HG02884 (cell line): ENCODE data around the gene DHRS12.

ENCODE experiments used
- ATAC-seq: cut with Tn5 transposase; IDR thresholded peaks from one replicate; pipeline ENCODE4 v1.9.1; 2021; ENCODE audit warnings: mild to moderate bottlenecking, moderate library complexity; ENCODE audit not compliant: unreplicated experiment

The DHRS12 gene

DNA sequence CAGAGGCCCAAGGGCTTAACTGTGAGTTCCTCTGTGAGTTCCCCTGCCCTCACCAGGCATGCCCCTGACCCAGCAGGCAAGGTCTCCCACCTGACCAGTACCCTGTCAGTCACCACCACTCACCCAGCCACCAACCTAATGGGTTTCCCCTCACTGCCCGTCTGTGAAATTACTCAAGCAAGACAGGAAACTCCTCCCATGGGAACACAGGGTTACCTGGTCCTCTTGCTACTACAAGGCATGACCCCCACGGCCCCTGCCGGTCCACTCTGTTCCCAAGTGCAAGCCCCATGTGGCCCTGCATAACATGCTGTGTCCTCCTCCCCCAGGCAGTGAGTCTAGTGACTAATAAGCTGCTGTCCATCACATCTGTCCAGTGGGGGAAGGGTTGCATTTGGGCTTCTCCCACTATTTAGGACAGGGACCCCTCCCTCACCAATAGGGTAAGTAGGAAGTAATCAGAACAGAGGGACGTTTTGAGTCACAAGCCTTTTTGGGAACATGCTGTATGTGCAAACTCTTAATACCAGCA lies 8.0 kb upstream of the DHRS12 start:
- no peak for ATAC-seq

DNA sequence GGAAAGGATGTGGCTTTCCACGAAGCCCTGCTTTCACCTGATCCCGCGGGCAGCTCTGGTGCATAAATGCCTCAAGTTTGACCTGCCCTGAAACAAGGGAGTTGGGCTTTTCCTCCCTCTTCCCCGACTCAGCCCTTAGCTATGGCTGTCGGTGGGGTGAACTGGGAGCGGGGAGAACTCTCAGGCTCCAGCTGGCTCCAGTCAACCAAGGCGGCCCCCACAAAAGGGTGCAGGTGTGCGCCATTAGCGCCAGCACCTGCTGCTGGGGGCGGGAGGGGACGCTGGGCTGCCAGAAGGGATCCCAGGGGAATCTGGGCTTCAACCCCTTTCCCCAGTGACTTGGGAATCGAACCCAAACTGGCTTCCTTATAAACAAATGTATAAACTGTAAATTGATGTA lies 7.1 kb upstream of the DHRS12 start:
- no peak for ATAC-seq

DNA sequence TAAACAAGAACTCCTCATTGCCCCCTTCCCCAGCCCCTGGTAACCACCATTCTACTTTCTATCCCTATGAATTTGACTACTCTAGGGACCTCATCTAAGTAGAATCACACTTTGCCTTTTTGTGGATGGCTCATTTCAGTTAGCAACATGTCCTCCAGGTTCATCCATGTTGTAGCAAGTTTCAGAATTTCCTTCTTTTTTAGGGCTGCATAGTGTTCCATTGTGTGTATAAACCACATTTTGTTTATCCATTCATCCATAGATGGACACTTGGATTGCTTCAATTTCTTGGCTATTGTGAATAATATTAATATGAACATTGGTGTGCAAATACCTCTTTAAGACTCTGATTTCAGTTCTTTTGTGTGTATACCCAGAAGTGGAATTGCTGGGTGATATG lies 4.8 kb upstream of the DHRS12 start:
- no peak for ATAC-seq

DNA sequence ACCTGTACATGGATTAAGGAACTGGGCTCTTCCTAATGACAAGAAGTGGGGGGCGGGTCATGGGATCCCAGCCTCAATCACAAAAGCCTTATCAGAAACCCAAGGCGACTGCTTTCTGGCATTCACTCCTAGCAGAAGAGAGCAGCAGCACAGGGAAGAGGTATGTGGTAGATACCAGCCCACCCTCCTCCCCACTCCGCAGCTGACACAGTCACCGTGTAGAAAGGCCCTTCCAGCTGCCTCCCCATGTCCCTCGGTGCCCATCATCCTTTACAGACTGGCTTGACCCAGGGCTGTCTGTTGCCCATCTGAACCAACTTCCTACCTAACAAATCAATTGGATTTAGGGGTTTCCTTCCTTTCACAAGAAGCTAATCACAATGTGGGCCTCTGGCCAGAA lies 3.1 kb upstream of the DHRS12 start:
- ATAC-seq: no peak

DNA sequence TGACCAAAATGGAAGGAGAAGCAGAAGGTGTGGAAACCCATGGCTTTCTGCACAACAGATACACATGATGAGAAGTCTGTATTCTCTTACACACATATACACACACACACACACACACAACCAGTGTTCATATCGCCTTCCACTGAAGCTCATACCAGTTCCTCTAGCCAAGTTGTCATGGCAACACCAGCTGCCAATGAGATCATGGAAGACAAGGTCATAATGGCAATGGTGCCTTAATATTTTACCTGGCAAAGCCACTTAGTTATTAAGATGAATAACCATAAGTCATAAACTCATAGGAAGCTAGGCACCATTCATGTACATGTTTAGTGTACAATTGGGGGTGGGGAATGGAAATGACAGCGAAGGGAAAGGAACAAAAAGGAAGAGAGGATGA lies 2.6 kb upstream of the DHRS12 start:
- no peak for ATAC-seq

DNA sequence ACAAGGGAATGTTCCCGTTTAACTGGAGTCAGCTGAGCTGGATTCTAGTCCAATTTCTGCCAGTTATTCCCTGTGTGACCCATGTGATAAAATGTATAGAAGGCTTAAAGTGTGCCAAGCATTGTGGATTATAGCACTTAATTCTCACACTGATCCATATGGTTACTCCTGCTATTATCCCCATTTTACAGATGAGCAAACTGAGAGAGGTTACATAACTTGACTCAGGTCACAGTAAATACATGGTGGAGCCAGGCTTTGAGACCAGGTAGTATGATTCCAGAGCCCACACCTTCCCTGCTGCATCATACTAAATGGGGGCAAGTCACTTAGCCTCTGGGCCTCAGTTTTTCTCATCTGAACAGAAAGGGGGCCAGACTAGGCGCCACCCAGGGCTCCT lies 2.0 kb upstream of the DHRS12 start:
- ATAC-seq: no peak

DNA sequence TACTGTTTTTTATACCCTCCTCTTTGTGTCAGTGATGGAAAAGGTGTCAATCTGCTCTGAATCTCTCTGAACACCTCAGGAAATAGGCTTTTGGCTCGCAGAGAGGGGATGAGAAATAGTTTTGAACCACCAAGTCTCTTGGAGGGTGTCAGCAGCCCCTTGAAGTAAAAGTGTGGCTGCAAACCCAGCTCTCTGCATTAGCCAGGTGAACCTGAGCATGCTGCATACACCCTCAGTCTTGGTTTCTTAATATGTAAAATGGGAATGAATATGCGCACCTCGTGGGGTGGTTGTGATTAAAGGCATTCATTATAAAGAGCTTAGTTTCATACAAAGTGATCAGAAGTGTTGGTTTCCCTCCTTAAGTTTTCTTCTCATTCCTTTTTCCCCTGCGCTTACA lies 1.4 kb upstream of the DHRS12 start:
- ATAC-seq: no peak

DNA sequence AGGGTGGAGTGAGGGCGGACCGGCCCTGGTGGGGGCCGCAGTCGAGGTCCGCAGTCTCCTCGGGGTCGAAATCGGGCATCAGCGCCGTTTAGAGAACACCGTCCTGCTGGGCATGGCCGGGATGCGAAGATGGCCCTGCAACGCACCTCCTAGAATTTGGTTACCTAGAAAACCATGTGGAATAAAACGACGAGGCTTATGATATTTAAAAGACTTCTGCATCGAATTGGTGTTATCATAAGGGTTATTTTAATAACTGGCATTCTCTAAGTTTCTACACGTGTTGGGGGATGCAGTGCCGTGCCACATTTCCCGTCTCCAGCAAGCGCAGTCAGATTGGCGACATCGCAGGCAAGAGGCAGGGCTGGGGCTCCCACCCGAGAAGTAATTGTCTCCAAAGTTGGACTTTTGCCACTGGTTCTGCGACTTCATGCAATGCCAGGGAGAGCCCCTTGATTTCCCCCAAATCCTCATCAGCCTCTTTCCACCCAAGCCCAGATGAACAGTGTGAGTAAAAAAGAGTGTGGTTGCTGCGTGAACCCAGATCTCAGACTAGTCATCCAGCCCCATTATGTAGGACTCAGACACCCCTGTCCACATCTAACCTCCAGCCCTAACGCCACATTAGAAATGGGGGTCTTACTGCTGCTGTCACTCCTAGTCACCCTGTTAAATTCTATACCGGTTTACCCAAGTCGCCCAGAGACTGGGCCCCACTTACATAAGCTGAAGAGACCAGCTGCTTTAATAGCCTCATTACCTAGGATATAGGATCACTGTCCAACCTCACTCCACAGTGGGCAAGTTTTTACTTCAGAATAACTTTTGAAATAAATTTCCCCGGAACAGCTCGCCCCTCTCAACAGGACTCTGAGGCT lies 571 bp upstream of the DHRS12 start:
- ATAC-seq: no peak

DNA sequence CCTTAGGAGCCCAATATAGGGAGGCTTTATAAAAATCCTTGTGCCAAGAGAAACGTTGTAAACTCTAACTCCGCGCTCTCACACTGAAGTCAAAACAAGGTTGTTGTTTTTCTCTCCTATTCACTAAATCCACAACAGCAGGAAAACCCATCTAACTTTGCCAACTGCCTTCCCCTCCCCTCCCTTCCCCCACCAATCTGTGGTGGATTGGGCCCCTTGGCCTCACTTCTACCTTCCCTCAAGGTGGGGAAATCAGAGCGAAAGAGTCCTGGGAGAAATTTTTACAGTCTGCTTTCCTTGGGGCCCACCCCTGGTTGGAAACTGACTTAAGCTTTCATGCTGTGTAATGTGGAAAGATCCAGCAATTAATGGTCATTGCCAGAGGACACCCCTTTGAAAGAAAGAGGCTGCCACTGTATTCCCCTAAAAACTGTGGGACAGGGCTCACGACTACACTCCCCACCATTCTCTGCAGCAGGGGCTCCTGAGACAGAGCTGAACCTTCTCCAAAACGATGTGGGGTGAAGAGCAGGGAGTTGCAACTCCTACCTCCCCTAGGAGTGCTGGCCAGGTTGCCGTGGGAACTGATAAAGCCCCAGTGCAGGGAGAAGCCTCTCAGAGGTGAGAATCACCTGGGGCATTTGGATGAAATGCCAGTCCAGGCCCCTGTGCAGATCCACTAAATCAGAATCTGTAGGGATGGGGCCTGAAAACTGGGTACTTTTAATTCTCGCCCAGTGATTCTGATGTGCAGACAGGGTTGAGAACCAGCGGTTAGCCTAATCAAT lies 1.1 kb downstream of the DHRS12 start:
- ATAC-seq: no peak

DNA sequence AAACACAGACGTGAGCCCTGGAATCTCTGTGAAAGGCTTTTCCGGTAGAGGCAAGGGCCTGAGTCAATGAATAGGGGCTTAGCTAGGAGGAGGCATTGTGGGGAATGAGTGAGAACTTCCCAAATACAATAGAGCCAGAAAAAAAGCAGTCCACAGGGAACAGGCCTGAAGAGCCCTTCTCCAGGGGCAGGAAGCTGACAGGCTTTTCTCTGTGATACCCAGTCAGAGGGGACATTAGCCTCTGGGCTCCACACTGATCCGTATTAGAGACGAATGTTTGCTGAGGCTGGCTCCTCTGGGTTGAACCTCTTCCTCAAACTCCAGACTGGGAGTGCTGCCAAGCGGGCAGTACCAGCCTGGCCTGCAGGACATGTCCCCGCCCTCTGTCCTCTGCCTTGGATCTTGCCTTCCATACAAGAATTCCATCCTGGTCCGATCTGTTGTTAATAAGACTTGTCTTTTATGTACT lies 2.3 kb downstream of the DHRS12 start:
- no peak for ATAC-seq

DNA sequence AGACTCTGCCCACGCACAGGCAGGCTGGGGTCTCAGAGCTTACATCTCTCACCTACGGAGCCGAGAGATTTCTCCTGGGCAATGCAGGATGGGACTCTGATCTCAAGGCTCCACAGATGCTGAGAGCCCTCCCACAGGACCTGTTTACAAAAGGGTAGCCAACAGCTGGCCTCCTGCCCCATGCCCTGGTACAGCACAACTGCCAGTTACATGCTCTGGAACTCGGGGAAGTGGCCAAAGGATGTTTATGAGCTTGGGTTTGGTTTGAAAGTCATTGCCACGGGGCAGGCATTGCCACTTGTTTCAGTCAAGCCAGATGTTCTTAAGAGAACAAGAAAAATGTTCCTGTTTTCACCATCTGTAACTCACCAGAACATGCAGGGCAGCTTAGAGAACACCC lies 3.5 kb downstream of the DHRS12 start:
- ATAC-seq: no peak

DNA sequence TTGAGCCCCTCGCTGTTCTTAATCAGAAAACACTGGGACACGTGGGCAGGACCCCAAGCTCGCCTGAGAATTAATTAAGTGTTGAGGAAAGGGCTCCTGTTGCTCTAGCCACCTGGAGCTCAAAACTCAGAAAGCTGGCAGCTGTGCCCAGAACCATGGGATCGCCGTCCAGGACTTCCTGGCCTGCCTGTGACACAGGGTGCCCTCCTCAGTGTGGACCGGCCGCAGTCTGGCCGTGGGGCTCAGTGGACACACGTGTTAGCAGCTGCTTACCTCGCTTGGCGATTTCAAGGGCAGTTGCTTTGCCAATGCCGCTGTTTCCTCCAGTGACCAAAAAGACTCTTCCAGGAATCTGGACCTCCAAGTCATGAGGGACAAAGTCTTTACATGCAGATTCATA lies 4.7 kb downstream of the DHRS12 start:
- ATAC-seq: no peak

DNA sequence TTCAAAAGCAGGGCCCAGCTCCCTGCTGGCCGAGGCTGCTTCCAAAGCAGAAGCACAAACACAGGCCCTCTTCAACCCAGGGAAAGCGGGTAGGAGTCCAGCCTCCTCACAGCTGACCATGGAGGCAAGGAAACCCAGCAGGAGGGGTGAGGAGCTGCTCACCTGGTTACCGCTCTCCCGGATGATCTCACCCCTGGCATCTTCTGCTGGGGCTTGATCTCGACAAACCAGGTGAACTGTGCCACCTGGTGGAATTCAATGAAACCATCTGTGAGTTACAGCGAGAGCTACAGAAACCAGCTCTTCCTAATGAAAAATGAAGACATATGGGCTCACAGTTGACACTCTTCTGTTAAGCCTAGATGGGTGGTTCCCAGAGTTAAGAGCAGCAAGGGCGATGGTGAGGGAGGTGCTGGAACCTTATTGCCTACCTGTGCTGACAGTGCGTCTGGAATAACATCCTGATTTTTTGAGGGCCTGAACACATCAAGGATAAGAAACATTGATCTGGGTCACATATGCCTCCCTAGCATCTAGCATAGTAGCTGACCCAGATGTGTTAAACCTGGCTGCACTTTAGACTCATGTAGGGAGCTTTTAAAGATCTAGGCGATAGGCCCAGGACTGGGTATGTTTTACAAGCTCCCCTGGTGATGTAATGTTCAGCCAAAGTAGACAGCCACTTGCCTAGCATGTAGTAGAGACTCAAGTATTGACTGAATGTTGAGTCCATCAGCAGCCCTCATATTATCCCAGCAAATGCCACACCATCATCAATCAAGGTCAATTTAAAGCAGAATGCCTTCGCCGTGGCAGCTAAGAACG lies 6.1 kb downstream of the DHRS12 start:
- no peak for ATAC-seq

DNA sequence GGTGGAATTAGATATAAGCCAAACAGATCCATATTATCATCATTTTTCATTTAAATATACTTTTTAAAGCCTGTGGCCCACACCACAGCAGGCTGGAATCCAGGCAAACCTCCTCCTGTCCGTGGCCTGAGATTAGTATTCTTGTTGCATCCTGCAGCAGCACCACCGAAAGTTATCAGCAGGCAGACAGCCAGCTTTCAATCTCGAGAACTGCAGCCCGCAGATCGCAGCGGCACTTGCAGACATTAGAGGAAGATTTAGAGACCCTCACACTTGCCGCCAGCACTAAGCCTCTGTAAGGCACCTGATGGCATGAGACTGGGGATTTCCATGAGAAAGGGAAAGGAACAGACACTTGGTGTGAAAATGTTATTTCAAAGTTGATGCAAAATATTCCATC lies 7.4 kb downstream of the DHRS12 start:
- ATAC-seq: no peak

DNA sequence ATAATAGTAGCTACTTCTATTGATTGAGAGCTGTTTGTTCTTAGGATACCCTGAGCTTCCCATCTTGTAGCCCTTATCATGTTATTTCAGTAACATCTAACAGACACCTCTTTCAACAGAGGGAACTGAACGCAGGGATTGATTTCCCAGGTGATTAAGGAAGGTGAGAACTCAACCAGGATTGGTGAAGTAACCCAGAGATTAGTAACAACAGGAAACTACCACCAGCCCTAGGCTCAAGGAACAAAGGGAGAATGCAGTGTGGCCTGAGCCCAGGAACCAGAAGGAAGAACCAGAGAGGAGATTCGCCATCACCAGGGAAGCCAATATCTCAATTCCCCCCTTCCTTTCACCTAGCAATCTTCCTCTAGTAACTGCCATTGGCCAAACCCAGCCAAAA lies 8.5 kb downstream of the DHRS12 start:
- ATAC-seq: no peak

DNA sequence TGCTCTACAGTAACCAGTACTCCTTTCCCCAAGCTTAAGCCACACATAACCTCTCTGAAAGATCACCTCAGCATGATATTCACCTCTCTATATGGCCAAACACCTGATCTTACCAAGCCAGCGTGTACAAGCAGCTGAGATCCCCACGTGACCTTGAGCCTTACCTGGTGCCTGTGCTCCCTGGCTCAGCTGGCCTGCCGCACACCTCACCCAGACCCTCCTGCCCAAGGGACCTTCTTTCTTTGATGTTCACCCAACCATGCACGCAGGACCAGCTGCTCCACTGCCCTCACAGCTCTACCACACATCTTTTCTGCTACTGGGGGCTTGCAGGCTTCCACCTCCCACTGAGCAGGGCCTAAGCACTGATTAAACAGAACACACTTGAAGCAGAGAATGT lies 9.0 kb downstream of the DHRS12 start:
- ATAC-seq: no peak

DNA sequence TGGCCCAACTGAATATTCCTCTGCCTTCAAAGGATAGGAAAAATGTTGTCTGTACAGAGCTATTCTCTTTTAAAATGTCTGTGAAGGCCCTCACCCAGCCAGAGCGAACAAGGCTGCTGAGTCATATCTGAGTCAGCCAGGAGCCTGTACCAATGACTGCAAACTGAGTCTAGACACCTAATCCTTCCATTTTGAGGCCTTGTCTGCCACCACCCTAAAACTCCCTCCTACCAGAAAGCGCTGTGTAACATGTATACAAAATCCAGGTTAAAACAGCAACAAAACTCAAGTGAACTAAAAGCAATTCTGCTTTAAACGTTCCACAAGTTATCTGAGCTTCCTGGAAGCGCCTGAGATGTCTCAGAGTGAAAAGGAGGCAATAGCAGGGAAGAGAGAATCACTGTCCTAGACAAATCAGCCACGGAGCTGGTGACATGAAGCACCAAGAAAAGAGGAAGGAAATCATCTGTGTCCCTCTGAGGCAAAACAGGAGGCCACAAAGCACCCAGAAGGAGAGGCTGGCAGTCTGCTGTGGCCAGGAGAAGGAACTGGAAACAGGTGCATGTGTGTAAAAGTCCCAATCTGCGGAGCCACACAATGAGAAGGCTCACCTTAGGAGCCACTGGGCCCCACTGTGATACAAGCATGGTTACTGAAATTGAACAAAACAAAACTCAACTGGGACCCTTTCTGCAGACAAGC lies 10.2 kb downstream of the DHRS12 start:
- peak; percentile 65 for ATAC-seq

DNA sequence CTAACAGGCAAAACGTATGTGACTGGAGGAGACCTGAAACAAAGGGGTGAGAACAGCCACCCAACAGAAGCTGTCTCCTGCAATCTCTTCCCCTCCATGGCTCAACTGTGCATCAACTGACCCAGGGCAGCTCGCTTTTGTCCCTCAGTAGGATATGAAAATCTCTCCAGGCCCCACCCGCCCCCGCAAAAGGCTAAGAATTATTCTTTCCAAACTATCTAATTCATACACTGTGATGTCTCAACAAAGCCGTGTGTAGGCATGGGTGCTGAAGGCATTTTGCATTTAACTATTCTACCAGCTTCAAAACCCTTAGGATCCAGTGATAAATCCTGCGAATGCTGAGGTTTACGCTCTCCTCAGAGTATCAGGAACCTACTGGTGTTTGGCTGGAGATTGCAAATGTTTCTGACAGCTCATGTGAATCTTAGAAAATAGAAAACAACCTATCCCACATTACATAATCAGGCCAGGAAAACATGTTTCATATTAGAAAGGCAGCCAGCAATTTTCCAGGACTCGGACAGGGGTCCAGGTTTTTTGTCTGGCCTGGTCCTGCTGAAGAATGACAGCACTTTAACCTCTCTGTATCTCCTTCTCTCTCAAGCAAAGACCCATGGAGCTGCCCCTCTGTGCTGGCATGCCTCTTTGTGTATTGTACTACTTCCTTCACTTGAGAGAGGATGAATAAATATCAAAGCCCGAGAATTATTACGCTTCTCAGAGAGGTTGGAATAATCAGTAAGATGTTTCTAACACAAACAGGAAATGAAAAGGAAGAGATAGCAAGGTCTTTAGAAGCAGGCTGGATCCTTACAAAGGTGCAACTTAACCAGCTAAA lies 17.3 kb downstream of the DHRS12 start:
- ATAC-seq: no peak

DNA sequence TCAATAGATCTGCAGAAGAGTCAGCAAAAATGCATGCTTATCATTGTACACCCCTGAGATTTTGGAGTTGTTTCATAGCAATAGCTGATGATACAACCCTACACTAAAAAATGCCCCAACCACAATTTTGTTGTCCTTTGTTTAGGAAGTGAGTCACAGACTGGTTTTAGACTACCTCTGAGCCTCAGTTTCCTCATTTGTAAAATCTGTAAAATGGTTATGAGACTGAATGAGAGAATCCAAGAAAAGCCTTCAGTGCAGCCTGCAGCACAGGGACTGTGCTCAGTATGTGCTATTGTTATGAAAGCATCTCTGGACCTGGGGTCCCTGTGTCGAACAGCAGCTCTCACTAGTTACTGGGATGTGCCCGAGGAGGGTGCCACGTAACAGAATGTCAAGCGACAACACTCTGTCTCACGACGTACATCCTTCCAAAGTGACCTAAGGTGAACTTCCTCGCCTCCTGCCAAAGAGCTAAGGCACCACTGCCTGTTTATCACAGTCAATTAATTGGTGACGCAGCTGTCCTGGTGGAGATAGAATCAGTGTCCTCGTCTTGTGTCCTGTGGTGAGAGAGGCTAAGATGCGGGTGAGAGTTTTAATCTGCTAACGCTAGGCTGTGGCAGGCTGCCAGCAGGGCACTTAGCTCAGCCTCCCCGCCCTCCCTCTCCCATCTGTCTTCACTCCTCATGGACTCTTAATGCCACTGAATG lies 18.1 kb downstream of the DHRS12 start:
- no peak for ATAC-seq
